ENCODE data around the gene GLP1R.

Gene GLP1R

DNA sequence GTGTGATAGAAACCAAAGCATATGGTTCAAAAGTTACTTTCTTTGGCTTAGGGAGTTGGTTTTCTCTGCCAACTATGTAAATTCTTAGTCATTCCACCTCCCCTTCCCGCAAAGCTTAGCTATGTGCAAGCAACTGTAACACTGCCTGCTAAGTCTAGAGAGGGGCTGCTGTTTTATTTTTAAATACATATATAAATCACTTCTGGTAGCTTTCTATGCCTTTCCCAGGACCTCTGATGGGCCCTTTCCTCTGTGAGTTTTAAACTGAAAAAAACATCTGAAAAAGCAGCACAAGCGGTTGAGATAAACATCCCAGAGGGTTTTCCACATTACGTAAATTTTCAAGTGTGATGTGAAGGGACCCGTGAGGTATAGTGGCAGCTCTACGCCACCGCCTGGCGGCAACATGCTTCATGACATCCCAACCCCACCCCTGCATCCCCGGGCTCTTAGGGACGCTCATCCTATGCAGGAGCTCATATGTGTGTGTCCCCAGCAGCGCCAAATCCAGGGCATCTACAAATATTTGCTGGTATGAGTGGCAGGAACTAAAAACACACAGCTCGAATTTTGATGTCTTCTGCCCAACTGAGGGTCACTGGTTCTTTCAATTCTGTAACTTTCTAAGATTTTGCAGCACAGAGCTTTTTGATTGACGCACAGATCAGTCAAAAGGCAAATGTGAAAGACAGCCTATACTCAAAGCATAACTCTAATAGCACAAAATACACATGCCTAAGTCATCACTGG lies 53.7 kb downstream of the GLP1R start:
- TF ChIP-seq CTCF (conservative IDR thresholded peaks at IDR 0.05), result peak; percentile 41
- H3K27ac ChIP-seq, result no peak overlapping the region

DNA sequence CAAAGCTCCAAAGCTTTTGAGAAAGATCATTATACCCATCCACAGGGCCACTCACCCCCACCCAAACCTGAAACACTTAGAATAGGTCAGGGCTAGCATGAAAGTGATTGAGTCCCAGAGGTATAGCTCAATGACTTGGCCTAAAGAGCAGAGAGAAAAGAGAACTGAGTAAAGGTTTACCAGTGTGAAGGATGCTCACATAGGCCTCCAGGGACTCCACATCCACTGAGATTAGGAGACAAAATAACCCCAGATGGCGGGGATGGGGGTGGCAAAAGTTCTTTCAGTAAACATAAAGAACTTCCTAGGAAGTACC lies 54.2 kb downstream of the GLP1R start:
- TF ChIP-seq CTCF (conservative IDR thresholded peaks at IDR 0.05), result no peak
- H3K27ac ChIP-seq, result no peak overlapping the region

- no peak overlapping the region for H3K27ac ChIP-seq
- no peak for TF ChIP-seq CTCF (conservative IDR thresholded peaks at IDR 0.05)
These were observed 55.9 kb downstream of the GLP1R start for GRCh38 chr6:39104528-39104927.

GRCh38 chr6:39107034-39107433 lies 58.5 kb downstream of the GLP1R start:
- no peak overlapping the region for H3K27ac ChIP-seq
- no peak for TF ChIP-seq CTCF (conservative IDR thresholded peaks at IDR 0.05)

- no peak for TF ChIP-seq CTCF (conservative IDR thresholded peaks at IDR 0.05)
- no peak overlapping the region for H3K27ac ChIP-seq
These were observed 59.1 kb downstream of the GLP1R start for GRCh38 chr6:39107641-39108040.

DNA sequence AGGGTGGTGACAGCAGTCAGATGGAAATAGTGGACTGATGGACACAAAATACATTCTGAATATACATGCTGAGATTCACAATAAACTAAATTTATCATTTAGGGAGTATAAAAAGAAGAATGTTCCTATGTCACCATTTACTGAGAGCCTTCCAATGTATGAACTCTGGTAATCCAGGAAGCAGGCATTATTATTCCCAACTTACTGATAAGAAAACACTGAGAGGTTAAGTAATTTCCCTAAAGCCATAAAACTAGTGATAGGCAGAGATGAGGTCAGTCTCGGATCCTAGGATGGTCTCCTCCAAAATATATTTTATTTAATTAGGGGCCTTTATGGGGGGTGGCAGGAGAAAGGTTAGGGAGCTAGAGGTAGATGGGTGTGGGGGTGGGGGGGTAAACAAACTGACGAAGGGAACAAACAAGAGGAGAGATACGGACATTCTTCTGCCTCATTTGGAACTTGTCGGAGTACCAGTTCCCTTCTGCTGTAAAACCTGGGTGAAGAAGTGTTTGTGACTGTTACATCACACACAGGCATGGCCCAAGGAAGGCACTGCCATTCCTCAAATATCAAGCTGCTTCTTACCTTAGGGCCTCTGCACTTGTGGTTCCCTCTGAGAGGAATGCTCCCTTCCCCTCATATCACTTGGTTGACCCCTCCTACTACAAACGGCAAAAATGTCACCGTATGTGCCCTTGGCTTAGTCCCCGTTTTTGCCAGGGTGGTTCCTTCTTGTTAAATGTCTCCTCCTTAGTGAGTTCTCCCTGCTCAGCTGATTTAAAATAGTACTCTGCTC lies 59.7 kb downstream of the GLP1R start:
- no peak overlapping the region for H3K27ac ChIP-seq
- TF ChIP-seq CTCF (conservative IDR thresholded peaks at IDR 0.05), result no peak

- H3K27ac ChIP-seq, result no peak overlapping the region
- TF ChIP-seq CTCF (conservative IDR thresholded peaks at IDR 0.05), result no peak
These were observed 62.7 kb downstream of the GLP1R start for GRCh38 chr6:39111280-39111679.

Measured in VCaP (cell line).